Measurements from ENCODE around the gene RNU6-7.

Gene RNU6-7

DNA sequence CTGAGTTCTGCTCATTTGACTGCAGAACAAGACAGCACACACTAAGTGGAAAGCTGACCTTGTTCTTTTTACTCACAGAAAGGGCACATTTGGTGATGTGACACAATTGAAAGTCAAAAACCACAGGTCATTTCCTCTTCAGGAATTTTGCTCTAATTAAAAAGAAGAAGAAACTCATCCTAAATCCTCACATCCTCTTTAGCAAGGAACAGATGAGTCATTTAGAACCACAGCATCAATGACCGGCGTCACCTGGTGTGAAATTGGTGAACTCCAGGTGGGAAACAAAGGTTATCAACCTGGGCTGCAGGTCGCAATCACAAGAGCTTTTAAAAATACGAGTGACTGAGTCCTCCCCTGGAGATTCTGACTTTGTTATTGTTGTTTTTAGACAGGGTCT lies 4.1 kb downstream of the RNU6-7 start:
- no peak for DNase-seq

DNA sequence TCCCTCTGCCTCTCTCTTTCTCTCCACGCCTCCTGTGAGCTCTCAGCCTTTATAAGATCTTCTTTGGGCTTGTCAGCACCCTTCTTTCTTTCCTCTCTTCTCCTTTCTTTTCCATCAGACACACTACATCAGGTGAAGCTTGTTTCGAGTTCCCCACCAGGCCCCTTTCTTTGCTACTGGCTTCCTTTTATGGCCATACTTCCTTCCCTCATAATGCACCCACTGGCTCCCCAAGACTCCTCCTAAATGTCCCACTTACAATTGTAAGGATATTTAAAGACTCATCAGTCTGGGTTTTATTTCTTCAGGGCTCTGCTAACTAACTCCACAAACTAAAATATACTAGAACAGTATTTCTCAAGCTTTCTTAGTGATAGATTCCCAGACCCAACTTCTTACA lies 4.7 kb downstream of the RNU6-7 start:
- no peak for DNase-seq

DNA sequence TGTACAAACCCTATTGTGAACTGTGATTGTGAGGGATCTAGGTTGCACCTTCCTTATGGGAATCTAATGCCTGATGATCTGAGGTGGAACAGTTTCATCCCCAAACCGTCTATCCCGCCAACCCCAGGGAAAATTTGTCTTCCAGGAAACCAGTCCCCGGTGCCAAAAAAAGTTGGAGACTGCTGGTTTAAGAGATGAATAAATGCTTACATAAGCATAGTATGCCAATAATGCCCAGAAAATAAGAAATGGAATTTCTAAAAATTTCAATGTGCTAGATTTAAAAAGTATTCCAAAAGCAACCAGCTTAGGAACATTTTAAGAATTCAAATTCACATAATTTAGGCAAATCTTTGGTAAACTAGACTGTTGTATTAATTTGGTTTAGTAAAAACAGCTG lies 6.6 kb downstream of the RNU6-7 start:
- DNase-seq: no peak

DNA sequence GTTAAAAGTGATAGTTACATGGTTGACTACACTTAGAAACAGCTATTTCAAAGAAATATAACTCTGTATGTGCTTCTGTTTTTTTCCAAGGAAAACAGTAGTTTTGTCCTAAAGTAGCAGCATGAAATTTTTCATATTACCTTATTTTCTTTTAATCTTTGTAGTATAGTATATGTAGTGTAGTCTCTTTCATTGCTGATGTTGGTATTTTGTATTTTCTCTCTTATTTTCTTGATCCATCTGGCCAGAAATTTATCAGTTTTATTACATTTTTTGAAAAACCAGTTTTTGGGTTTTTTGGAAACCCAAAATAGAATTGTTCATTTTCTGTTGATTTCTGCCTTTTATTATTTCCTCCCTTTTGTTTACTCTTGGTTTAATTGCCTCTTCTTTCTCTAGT lies 7.6 kb downstream of the RNU6-7 start:
- DNase-seq: no peak

DNA sequence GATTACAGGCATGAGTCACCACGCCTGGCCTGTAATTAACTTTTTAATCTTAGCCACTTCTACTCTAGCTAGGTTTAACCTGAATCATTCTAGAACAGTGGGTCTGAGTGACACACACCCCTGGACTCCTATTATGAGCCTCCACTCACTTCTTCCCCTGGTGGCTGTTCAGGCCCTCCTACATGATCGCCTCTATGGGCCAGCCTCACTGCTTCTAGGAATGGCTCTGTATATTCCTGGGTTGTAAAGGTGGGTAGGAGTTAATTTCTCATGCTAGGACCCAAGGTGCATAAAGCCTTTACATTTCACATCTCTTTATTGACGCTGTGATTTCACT lies 9.2 kb downstream of the RNU6-7 start:
- no peak for DNase-seq

DNA sequence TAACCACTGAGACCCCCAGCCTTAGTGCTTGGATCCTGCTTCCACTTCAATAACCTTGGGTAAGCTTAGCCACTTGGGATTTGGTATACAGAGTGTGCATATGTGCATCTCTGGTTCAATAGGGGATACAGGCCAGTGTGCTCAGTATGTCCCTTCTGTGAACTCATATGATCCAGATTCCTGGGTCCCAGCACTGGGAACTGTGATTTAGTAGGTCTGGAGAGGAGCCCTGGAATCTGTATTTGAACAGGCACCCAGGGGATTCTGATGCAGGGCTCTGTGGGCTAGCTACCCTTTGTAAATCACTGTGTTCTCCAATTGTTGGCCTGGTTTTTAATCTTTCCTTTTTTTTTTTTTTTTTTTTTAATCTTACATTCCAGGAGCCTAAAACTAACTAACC lies 11.0 kb downstream of the RNU6-7 start:
- no peak for DNase-seq

DNA sequence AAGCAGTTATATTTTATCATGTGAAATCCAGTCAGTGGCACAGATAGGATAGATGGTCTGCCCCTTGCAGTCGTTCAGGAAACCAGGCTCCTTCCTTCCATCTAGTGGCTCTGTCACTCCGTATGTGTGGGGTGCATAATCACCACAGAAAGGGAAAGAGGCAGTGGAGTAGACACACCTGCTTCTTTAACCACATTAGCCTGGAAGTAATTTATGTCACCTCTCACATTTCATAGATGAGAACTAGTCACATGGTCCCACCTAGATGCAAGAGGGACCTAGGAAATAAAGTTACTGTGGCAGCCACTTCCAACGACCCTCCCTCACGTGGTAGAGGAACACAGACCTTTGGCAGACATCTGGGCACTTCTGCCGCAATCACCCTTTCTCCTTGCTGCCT lies 15.5 kb downstream of the RNU6-7 start:
- peak; percentile 98 for DNase-seq

DNA sequence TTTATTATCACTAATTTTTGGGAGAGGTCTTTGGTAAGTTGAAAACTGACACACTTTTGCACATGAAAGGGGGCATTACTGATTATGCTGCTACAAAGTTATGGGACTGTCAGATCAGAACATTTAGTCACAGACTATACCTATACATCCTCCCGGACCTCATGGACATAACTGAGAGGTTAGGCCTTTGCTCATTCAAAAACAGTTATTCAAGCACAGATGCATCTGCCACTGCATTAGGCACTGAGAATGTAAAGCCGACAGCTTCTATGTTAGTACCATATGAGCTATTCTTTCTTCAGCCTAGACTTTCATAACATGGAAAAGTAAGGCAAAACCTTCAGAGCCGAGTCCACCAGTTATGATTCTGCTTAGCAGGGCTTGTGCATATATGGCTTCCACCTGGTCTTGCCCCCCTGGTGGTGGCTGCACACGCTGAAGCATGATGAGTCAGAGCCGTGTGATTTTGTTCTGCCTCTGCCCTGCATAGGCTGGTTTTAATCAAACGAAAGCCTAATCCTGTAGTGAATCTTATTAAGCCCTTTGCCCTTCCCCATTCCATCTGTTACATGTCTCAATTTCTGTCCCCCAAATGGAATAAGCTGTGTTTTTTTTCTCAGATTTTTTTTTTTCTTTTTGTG lies 23.0 kb downstream of the RNU6-7 start:
- DNase-seq: peak; percentile 92

DNA sequence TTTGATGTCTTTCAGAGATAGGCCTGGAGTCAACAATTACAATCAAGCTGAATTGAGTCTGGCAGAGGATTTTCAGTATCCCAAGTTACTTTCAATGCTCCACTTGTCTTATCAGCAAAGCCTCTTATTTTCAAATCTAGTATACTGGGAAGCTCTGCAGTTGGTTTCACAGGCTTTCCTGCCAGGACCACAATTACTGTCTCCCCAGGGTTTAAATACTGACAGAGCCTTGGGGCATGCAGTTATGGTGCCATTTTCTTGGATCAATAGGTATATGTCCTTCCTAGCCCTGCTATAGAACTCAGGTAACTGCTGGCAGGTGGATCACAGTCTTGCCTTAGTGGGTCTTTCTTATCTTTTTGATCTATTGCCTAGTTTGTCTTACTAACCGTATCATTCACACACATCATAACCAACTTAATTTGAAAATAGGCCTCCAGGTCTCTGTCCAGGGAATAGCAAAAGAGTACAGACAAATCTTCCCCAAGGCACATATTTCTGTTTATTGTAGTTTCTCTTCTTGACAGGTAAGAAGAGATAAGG lies 23.6 kb downstream of the RNU6-7 start:
- DNase-seq: no peak

DNA sequence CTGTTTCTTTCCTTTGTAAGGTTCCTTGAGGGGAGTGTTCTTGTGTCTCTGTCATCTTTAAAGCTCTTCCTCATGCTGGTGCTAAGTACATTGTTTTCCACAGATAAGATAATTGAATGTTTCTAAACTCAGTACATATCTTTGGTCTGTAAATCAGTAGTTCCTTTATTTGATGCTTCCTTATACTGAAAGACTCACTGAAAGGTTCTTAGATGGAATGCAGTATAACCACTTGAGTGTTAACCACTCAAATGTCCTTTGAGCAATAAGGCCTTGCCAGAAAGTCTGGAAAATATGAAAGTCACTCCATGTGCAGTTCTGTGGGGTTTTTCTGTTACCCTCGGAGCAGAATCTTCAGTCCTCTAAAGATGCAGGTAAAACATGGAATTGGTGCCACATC lies 24.2 kb downstream of the RNU6-7 start:
- no peak for DNase-seq

DNA sequence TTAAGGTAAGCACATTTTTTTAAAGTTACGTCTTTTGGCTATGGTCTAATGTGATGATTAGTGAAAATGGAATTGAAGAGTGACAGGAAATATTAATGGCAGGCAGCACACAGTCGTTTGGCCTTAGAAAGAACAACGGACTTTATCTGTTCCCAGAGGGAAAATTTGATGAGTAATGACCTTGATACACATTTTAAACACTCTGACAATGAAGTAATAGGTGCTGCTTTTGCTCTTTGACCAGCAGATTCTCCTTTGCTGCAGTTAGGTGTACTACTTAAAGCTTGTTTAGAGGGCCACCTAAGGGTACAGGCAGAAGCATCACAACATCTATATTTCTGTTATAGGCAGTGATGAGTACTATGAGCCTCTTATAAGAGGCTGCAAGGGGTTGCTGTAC lies 28.3 kb downstream of the RNU6-7 start:
- DNase-seq: no peak

DNA sequence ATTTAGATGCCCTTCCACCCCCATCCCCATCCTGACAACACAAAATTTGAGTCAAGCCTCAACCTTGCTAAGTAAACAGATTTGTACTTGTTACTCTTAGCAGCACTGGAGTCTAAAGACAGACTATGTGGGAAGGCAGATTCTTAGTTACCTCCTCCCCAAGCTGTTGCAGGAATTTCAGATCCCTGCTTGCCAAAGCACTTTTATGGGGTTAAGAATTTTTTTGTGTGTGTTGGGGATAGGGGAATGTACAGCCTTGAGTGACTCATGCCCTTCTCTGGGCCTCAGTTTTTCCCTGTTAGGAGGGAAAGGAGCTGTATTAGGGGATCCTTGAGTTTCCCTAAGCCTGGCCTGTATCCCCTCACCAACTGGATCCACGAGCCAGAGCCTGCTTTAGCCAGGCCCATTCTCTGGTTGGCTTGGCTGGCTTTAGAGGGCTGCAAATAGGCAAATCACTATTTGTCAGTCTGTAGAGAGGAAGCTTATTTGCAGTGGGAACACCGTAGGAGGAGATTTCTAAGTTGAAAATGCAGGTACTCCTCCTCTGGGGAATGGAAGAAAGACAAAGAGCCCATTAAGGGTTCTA lies 28.9 kb downstream of the RNU6-7 start:
- no peak for DNase-seq

DNA sequence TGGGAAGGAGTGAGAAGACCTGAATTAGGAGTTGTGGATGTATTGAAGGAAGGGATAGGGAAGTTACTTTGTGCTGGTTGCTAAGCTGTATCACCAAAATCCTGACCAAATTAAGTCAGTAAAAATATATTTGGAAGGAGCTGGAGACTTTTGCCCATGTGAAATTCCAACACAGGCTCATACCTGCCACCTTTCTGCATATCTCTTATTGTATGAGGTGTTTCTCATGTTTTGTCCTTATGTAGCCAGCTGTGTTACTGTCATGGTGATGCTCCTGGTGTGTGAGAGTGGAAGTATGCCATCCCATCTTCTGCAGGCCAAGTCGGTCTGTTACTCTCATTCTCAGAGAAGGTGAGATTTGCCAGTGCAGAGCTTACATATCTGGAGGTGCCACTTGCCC lies 30.6 kb downstream of the RNU6-7 start:
- no peak for DNase-seq

DNA sequence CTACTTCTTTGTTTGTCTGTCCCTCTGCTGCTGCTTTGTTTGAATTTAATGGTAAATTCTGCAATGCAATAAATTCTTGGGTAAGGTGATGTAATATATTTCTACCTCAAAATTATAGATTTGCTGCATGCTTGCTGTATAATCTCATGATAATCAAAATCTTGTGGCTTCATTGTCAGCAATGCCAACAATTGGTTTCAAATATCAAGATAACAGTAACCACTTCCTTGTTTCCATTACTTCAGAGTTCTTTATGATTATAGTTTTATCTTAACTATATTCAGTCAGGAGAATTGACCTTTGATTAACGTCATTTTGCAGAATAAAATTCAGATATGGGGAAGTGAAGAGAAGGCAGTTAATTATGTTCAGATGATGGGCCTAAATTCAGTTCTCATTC lies 31.4 kb downstream of the RNU6-7 start:
- no peak for DNase-seq

DNA sequence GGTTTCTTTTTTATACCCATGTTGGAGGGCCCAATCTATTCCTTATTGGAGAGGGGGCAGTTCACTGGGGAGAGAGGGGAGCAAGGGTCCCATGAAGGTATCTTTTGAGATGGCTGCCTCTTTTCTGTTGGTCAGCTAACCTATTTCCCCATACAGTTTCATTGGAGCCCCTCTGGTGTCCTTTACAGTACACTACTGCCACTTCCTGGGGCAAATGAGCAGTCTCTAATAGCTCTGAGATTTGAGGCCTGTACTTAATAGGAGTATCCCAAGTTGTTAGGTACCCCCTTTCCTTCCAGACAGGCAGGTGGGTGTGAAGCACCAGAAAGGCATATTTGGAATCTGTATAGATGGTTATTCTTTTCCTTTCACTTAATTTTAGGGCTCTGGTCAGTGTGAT lies 42.6 kb downstream of the RNU6-7 start:
- no peak for DNase-seq

DNA sequence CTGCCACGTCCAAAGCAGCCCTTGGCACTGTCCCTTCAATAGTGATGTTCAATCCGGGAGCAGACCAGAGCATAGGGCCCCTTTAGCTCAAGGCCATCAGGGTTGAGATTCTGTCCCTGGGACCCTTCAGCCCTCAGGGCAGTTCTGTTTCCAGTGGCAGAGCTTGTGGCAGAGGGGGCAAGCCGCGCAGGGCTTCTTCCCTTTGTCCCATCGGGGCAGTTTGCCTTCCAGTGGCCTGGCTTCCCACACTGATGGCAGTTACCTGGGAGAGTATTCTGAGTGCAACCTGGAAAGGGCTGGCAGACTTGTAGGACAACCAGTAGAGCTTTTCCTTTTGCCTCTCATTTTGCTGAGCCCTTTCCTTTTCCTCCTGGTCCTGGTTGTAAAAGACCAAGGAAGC lies 44.9 kb downstream of the RNU6-7 start:
- no peak for DNase-seq

DNA sequence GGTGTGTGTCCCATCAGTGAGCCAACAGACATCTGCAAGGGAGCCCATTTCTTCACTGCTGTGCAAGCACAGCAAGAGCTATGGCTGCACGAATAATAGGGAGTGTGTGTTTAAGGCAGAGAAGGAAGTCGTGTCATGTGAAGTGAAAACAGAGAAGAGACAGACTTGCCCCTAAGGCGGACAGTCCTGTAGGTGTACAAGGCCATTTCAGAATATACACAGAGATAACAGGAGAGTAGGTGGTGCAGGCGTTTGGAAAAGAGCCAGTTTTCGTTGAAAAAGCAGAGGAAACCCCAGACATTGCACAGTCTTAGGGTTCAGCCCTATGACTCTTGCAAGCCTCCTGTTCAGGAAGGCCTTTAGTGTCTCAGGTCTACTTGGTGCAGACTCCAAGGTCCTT lies 47.5 kb downstream of the RNU6-7 start:
- no peak for DNase-seq

DNA sequence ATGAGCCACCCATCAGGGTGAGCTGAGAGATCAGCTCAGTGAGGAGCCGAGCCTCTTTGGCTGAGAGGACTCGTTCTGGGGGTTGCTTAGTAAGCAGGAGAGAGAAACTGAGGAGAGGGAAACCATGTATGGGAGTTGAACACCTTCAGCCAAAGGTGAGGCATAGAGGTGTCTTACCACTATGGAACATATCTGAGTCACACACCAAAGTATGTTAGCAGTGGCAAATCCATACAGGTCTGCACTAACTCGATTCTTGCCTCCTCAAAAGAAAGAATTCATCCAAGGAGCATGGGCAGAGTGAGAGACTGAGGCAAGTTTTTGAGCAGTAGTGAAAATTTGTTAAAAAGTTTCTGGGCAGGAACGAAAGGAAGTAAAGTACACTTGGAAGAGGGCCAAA lies 47.9 kb downstream of the RNU6-7 start:
- DNase-seq: no peak

DNA sequence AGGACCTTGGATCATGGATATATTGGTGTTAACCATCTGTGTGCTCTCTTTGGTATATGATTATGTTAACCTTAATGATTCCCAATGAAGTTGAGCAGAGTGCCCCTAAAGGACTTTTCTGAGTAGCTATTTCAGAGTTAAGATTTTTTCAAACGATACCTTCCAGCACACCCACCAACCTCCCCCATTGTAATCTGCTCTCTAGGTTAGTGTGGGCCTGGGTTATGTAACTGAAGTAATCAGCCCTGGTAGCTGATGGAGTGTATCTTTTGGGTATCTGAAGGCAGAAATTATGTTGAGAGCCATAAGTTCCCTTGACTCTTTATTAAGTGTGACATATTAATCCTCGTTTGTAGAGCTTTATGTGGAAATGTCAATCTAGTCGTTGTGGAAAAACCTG lies 48.8 kb downstream of the RNU6-7 start:
- no peak for DNase-seq

DNA sequence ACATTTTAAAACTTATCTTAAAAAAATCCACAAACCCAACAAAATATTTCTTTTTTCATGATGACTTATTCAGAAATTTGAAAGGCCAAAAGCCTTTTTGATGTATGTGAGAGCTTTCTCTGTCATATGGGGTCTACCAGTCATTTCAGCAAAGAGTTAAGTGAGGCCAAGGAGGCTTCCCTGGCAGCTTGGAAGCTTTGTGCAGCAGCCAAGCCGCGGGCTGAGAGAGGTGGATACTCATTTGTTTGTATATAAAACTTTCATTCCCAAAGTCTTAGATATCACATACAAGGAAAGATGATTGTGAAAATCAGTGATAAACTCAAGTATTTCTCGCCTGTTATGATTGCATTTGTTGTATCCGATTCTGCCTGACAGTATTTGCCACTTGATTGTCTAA lies 49.7 kb downstream of the RNU6-7 start:
- DNase-seq: no peak

Data from NCI-H2171 treated with DMSO at 0.1 percent for 48 hours (cell line).